ENCODE data around the gene KDSR. TPM values are rescaled to one million over a fixed set of nuclear protein-coding genes. Genes with fewer than 3 reads are reported as not detected.

Gene KDSR
- total and polyA plus RNA-seq, 9 of the 15 experiments (the other 6 are each of a cell fraction or from before 2014, with no cell fraction given): 4.0 to 24.7 (median 12.4) TPM

GRCh38 chr18:63325086-63325686, 41.8 kb downstream of the KDSR start:
- Histone ChIP-seq H3K27ac (ENCODE audit: extremely low read depth, low read depth, low read length) (no peak overlapping the region), H4K20me1 (replicated peaks; ENCODE audit: control insufficient read depth, insufficient read depth, low read length) (no peaks in the 10 kb centered on the region), H3K9me1 (ENCODE audit: control insufficient read depth, insufficient read depth, low read length) (no peaks in the 10 kb centered on the region), H2AFZ (ENCODE audit: low read depth, low read length) (no peak overlapping the region), H3K4me2 (ENCODE audit: insufficient read depth, low read length) (no peak overlapping the region), H3K36me3 (ENCODE audit: control insufficient read depth, insufficient read depth, low read length) (no peaks in the 10 kb centered on the region), H3K4me3 (no peak overlapping the region), H3K9ac (ENCODE audit: insufficient read depth in 1 of 2, low read depth in 2 of 2, low read length in 2 of 2) (no peak overlapping the region), H3K9me3 (replicated peaks; ENCODE audit: control insufficient read depth, insufficient read depth, low read depth, low read length) (no peaks in the 10 kb centered on the region), H3K4me1 (replicated peaks in 1 of 2; ENCODE audit: control insufficient read depth in 2 of 2, insufficient read depth in 2 of 2, low read length in 2 of 2) (peaks cover 4 to 8% of the 10 kb centered on the region in 2 experiments; a peak in 3 of 5 replicates), H3K27me3 (ENCODE audit: control insufficient read depth in 2 of 2, insufficient read depth in 2 of 2, low read length in 2 of 2) (no peaks in the 10 kb centered on the region), H3K79me2 (ENCODE audit: control insufficient read depth, insufficient read depth, low read length) (no peaks in the 10 kb centered on the region)
- in situ Hi-C loops (cut with MboI): no loop called here
- BruUV-seq (replicated peaks): no TSS peak
- ChIA-PET POLR2A (no interaction called here), CTCF (ENCODE audit: low intra/inter-chr PET ratio) (no interaction called here)
- no peak for DNase-seq (ENCODE audit: extremely low read depth in 1 of 4, low spot score in 3 of 4)
- FAIRE-seq: no peak
- intact Hi-C loops (cut with micrococcal nuclease): no loop called here
- WGBS (ENCODE audit: insufficient coverage, low coverage, missing lambda C conversion rate): 55% methylated on average over 11 of the region's 11 CpGs
- no peak for ATAC-seq
- TF ChIP-seq KLF13 (tag; IDR thresholded peaks at IDR 0.05; ENCODE audit: borderline replicate concordance, low read depth) (no peak), KLF1 (tag; IDR thresholded peaks at IDR 0.05) (no peak), ATF1 (CRISPR knock-in tag; IDR thresholded peaks at IDR 0.05) (no peak), ATF1 (tag; IDR thresholded peaks at IDR 0.05) (no peak), SIN3A (IDR thresholded peaks at IDR 0.05; ENCODE audit: borderline replicate concordance in 2 of 2, control insufficient read depth in 1 of 2, low read depth in 2 of 2, low read length in 2 of 2) (no peak), CREM (IDR thresholded peaks at IDR 0.05; ENCODE audit: low read depth) (no peak), ZBTB7A (IDR thresholded peaks at IDR 0.05; ENCODE audit: borderline replicate concordance, control insufficient read depth, low read depth, low read length) (no peak), PYGO2 (tag; IDR thresholded peaks at IDR 0.05) (no peak), ZNF253 (CRISPR knock-in tag; conservative IDR thresholded peaks at IDR 0.05) (no peak), POLR2H (tag; IDR thresholded peaks at IDR 0.05; ENCODE audit: low read depth) (no peak), NFRKB (IDR thresholded peaks at IDR 0.05; ENCODE audit: low read depth) (no peak), ZNF263 (CRISPR knock-in tag; IDR thresholded peaks at IDR 0.05; ENCODE audit: borderline replicate concordance) (no peak), CTCFL (IDR thresholded peaks at IDR 0.05; ENCODE audit: borderline replicate concordance, insufficient read depth, low read depth, low read length, poor library complexity, severe bottlenecking) (no peak), FIP1L1 (IDR thresholded peaks at IDR 0.05; ENCODE audit: low read depth, low read length, poor library complexity, severe bottlenecking) (no peak), HNRNPK (IDR thresholded peaks at IDR 0.05; ENCODE audit: low read depth, low read length, poor library complexity, severe bottlenecking) (no peak), ZNF785 (CRISPR knock-in tag; IDR thresholded peaks at IDR 0.05) (no peak), ZNF232 (CRISPR knock-in tag; IDR thresholded peaks at IDR 0.05) (no peak), E2F5 (CRISPR knock-in tag; IDR thresholded peaks at IDR 0.05) (no peak), NONO (IDR thresholded peaks at IDR 0.05; ENCODE audit: low read depth in 2 of 2, low read length in 1 of 2) (no peak), TBL1XR1 (IDR thresholded peaks at IDR 0.05; ENCODE audit: low read length in 2 of 2) (no peak)
